NCI-H748 treated with DMSO at 0.1 percent for 48 hours (cell line): Measurements from ENCODE around the gene PHLDB2.
A peak's percentile ranks its signal among the peaks of the same experiment; 100 is the strongest.

Source experiments
- DNase-seq: peaks from one replicate; lab custom pipeline; 2025; lab: John Stamatoyannopoulos, UW

PHLDB2 gene

GRCh38 chr3:111965484-111965883, 106.4 kb downstream of the PHLDB2 start:
- no peak for DNase-seq

GRCh38 chr3:111967068-111967467, 108.0 kb downstream of the PHLDB2 start:
- DNase-seq = no peak

- DNase-seq = peak; percentile 50
Observed at GRCh38 chr3:111967651-111968274, 108.7 kb downstream of the PHLDB2 start.

GRCh38 chr3:111968319-111969054, 109.4 kb downstream of the PHLDB2 start:
- no peak for DNase-seq

GRCh38 chr3:111970376-111970775, 111.3 kb downstream of the PHLDB2 start:
- no peak for DNase-seq

- DNase-seq = no peak
Observed at GRCh38 chr3:111971533-111972130, 112.6 kb downstream of the PHLDB2 start.

GRCh38 chr3:111972891-111973290, 113.8 kb downstream of the PHLDB2 start:
- DNase-seq = no peak

- DNase-seq = no peak
Observed at GRCh38 chr3:111975131-111975530, 116.1 kb downstream of the PHLDB2 start.

- no peak for DNase-seq
Observed at GRCh38 chr3:111976254-111976653, 117.2 kb downstream of the PHLDB2 start.

GRCh38 chr3:111978583-111979433, 119.7 kb downstream of the PHLDB2 start, which contains the start of gene ABHD10:
TSS of gene ABHD10 (plus strand) at chr3:111979026. CDS start at chr3:111979062, 36 bp downstream.
- DNase-seq = peak; percentile 84

- DNase-seq = no peak
Observed at GRCh38 chr3:111979434-111980038, 120.5 kb downstream of the PHLDB2 start.

- no peak for DNase-seq
Observed at GRCh38 chr3:111980716-111981456, 121.8 kb downstream of the PHLDB2 start.

- no peak for DNase-seq
Observed at GRCh38 chr3:111981457-111981763, 122.3 kb downstream of the PHLDB2 start.

- no peak for DNase-seq
Observed at GRCh38 chr3:111984636-111985298, 125.7 kb downstream of the PHLDB2 start.

- no peak for DNase-seq
Observed at GRCh38 chr3:111986800-111987199, 127.7 kb downstream of the PHLDB2 start.

- peak; percentile 53 for DNase-seq
Observed at GRCh38 chr3:111989061-111989678, 130.1 kb downstream of the PHLDB2 start.

GRCh38 chr3:111993038-111993437, 134.0 kb downstream of the PHLDB2 start:
- DNase-seq = no peak

GRCh38 chr3:111998636-111999483, 139.8 kb downstream of the PHLDB2 start, which contains the start of gene TAGLN3:
TSS of gene TAGLN3 (plus strand) at chr3:111998922. CDS start at chr3:111999423, 501 bp downstream.
- DNase-seq = peak; percentile 73
